Osteocyte (in vitro differentiated cells): ENCODE measurements around the gene NYAP2. TPM values are rescaled to one million over a fixed set of nuclear protein-coding genes. Genes with fewer than 3 reads are reported as not detected.

Source experiments
- DNase-seq: peaks from one replicate; pipeline ENCODE4 v3.0.0; 2021; ENCODE audit warnings: mixed read lengths; ENCODE audit not compliant: unreplicated experiment; ENCODE audit errors: extremely low spot score
- H3K27ac Mint-ChIP-seq: one replicate; pipeline ENCODE4 v1.8.0; 2021; ENCODE audit warnings: mild to moderate bottlenecking, mixed read lengths; ENCODE audit not compliant: unreplicated experiment
- H3K27me3 Mint-ChIP-seq: one replicate; pipeline ENCODE4 v1.8.0; 2021; ENCODE audit warnings: mixed read lengths; ENCODE audit not compliant: unreplicated experiment
- H3K36me3 Mint-ChIP-seq: one replicate; pipeline ENCODE4 v1.8.0; 2021; ENCODE audit warnings: mixed read lengths; ENCODE audit not compliant: unreplicated experiment
- H3K4me1 Mint-ChIP-seq: one replicate; pipeline ENCODE4 v1.8.0; 2021; ENCODE audit warnings: mixed read lengths; ENCODE audit not compliant: unreplicated experiment
- H3K4me3 Mint-ChIP-seq: one replicate; pipeline ENCODE4 v1.8.0; 2021; ENCODE audit warnings: mild to moderate bottlenecking, moderate library complexity, mixed read lengths; ENCODE audit not compliant: unreplicated experiment
- H3K9me3 Mint-ChIP-seq: one replicate; pipeline ENCODE4 v1.8.0; 2021; ENCODE audit warnings: mixed read lengths; ENCODE audit not compliant: unreplicated experiment
- CTCF ChIP-seq: fragments of 200-600 bp; sonication (generic); IDR thresholded peaks from 2 replicates; pipeline ENCODE4 v1.5.0; 2021; ENCODE audit warnings: antibody characterized with exemption, mild to moderate bottlenecking, moderate library complexity
- total RNA-seq: library from RNA; stranded (reverse); gene quantifications from 2 replicates; pipeline ENCODE4 v1.2.1, GENCODE V29; 2021

Gene NYAP2
- total RNA-seq, 1 donor from 2014 or later: not detected

GRCh38 chr2:225463449-225463848 is 63.9 kb downstream of the NYAP2 start:
- Mint-ChIP-seq H3K36me3 (no peaks in the 10 kb centered on the region), H3K27ac (no peak overlapping the region), H3K4me3 (no peak overlapping the region), H3K9me3 (peaks cover 6% of the 10 kb centered on the region), H3K27me3 (no peaks in the 10 kb centered on the region), H3K4me1 (peaks cover 5% of the 10 kb centered on the region)
- no peak for TF ChIP-seq CTCF
- no peak for DNase-seq

GRCh38 chr2:225464346-225465025 is 65.0 kb downstream of the NYAP2 start:
- peaks cover 5% of the 10 kb centered on the region for H3K4me1 Mint-ChIP-seq
- no peak overlapping the region for H3K27ac Mint-ChIP-seq
- no peak overlapping the region for H3K4me3 Mint-ChIP-seq
- no peaks in the 10 kb centered on the region for H3K36me3 Mint-ChIP-seq
- no peaks in the 10 kb centered on the region for H3K27me3 Mint-ChIP-seq
- TF ChIP-seq CTCF: no peak
- no peak for DNase-seq
- peaks cover 6% of the 10 kb centered on the region for H3K9me3 Mint-ChIP-seq

- TF ChIP-seq CTCF: no peak
- Mint-ChIP-seq H3K27me3 (no peaks in the 10 kb centered on the region), H3K36me3 (no peaks in the 10 kb centered on the region), H3K4me1 (peaks cover 5% of the 10 kb centered on the region), H3K9me3 (peaks cover 6% of the 10 kb centered on the region), H3K4me3 (no peak overlapping the region), H3K27ac (no peak overlapping the region)
- no peak for DNase-seq
These were observed 66.3 kb downstream of the NYAP2 start for GRCh38 chr2:225465827-225466226.

GRCh38 chr2:225466891-225467604 is 67.5 kb downstream of the NYAP2 start:
- no peaks in the 10 kb centered on the region for H3K27me3 Mint-ChIP-seq
- TF ChIP-seq CTCF: no peak
- no peaks in the 10 kb centered on the region for H3K36me3 Mint-ChIP-seq
- peaks cover 6% of the 10 kb centered on the region for H3K9me3 Mint-ChIP-seq
- no peak for DNase-seq
- no peak overlapping the region for H3K27ac Mint-ChIP-seq
- H3K4me1 Mint-ChIP-seq: peaks cover 5% of the 10 kb centered on the region
- no peak overlapping the region for H3K4me3 Mint-ChIP-seq

GRCh38 chr2:225468131-225468530 is 68.6 kb downstream of the NYAP2 start:
- H3K4me3 Mint-ChIP-seq: no peak overlapping the region
- no peak for DNase-seq
- no peaks in the 10 kb centered on the region for H3K27me3 Mint-ChIP-seq
- peaks cover 6% of the 10 kb centered on the region for H3K9me3 Mint-ChIP-seq
- no peaks in the 10 kb centered on the region for H3K36me3 Mint-ChIP-seq
- peaks cover 5% of the 10 kb centered on the region for H3K4me1 Mint-ChIP-seq
- no peak for TF ChIP-seq CTCF
- H3K27ac Mint-ChIP-seq: no peak overlapping the region
